BJ (cell line): ENCODE measurements around the gene NEAT1. TPM values are rescaled to one million over a fixed set of nuclear protein-coding genes. Genes with fewer than 3 reads are reported as not detected.

Source experiments
- CTCF ChIA-PET: fragments of 350-600 bp; formaldehyde crosslinking; extraction: SDS; loops from one replicate; lab custom pipeline; 2021; ENCODE audit warnings: antibody characterized with exemption, inconsistent platforms; lab: Yijun Ruan, JAX
- POLR2A ChIA-PET: fragments of 300-600 bp; sonication (Branson Sonifier 250); formaldehyde crosslinking; extraction: SDS; loops from one replicate; lab custom pipeline; 2021; ENCODE audit warnings: antibody characterized with exemption; lab: Charles Lee
- DNase-seq: peaks from one replicate; pipeline ENCODE4 v3.0.0-alpha.2; 2011; ENCODE audit warnings: low read depth
- H3K27me3 ChIP-seq: 2 replicates; pipeline ENCODE4 v1.6.0; 2011; ENCODE audit warnings: low read length; ENCODE audit not compliant: control insufficient read depth, insufficient read depth
- H3K36me3 ChIP-seq: 2 replicates; pipeline ENCODE4 v1.5.1; 2011; ENCODE audit warnings: low read length; ENCODE audit not compliant: control insufficient read depth, insufficient read depth
- H3K4me3 ChIP-seq: 2 replicates; pipeline ENCODE4 v1.5.1; 2011; ENCODE audit warnings: low read depth, mild to moderate bottlenecking, control low read depth, low read length
- polyA plus RNA-seq: library from polyadenylated mRNA; depleted of rRNA; stranded (reverse); fragments of >200 nt; gene quantifications from 2 replicates; pipeline ENCODE4 v1.2.3, GENCODE V29; 2011
- TF ChIP-seq, protein P1 (sequence below): IDR thresholded peaks from 2 replicates; pipeline ENCODE4 v1.5.1; 2011; ENCODE audit warnings: low read depth, mild to moderate bottlenecking, control low read depth, inconsistent platforms, low read length, moderate library complexity; ENCODE audit not compliant: insufficient read depth

Gene NEAT1
- polyA plus RNA-seq, 1 experiment, result 59.2 TPM

- ChIA-PET CTCF (interaction anchor here (1.0 to 7.3 kb wide), 3 partner anchors 13 to 72 kb away, joined by 3 to 62 read pairs (median 6); no protein-coding TSS in a partner anchor), POLR2A (interaction anchor here (0.6 to 3.7 kb wide), 7 partner anchors 9 to 69 kb away, joined by 4 to 38 read pairs (median 7); partner anchors contain the start of gene NEAT1)
- DNase-seq, result no peak
- H3K36me3 ChIP-seq, result no peaks in the 10 kb centered on the region
- no peaks in the 10 kb centered on the region for H3K27me3 ChIP-seq
- no peak overlapping the region for H3K4me3 ChIP-seq
- TF ChIP-seq, protein P1, sequence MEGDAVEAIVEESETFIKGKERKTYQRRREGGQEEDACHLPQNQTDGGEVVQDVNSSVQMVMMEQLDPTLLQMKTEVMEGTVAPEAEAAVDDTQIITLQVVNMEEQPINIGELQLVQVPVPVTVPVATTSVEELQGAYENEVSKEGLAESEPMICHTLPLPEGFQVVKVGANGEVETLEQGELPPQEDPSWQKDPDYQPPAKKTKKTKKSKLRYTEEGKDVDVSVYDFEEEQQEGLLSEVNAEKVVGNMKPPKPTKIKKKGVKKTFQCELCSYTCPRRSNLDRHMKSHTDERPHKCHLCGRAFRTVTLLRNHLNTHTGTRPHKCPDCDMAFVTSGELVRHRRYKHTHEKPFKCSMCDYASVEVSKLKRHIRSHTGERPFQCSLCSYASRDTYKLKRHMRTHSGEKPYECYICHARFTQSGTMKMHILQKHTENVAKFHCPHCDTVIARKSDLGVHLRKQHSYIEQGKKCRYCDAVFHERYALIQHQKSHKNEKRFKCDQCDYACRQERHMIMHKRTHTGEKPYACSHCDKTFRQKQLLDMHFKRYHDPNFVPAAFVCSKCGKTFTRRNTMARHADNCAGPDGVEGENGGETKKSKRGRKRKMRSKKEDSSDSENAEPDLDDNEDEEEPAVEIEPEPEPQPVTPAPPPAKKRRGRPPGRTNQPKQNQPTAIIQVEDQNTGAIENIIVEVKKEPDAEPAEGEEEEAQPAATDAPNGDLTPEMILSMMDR, result no peak
These were observed 68.5 kb downstream of the NEAT1 start for GRCh38 chr11:65491163-65491465.

DNA sequence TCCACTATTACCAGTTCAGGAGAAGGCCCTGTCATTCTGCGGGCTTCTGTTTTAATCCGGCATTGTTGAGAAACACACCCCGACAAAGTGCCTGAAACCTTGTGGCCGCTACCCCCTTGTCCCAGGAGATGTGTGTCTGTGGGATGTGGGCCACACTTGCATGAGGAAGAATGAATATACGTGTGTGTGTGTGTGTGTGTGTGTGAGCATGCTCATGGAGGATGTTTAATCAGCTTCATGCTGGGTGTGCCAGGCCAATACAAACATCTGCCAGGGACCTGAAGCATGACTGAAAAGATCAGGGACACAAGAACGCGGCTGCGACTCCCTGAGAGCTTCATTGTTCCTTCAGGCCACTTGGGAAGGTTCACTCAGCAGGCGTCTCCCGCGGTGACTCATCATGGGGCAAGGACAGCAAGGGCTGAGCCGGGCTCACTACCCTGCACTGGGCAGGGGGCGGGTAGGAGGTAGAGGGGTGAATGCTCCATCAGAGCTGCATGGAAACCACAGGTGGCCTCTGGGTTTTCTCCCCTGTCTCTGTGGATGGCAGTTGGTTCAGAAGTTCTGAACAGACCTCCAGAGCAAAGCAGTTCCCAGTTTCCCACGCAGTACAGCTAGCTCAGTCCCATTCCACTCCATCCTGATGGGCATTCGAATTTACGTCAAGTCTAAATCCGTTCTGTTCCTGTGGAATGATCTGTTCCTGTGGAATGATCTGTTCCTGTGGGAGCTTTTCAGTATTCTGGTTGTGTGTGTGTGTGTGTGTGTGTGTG, 69.2 kb downstream of the NEAT1 start:
- H3K4me3 ChIP-seq, result no peak overlapping the region
- ChIA-PET CTCF (interaction anchor here (1.0 to 7.3 kb wide), 8 partner anchors 14 to 81 kb away, joined by 3 to 62 read pairs (median 6); no protein-coding TSS in a partner anchor), POLR2A (interaction anchor here (0.5 to 3.7 kb wide), 10 partner anchors 9 to 69 kb away, joined by 4 to 38 read pairs (median 4); partner anchors contain the start of gene NEAT1)
- DNase-seq, result peak; percentile 89
- TF ChIP-seq, protein P1, result no peak
- no peaks in the 10 kb centered on the region for H3K36me3 ChIP-seq
- H3K27me3 ChIP-seq, result no peaks in the 10 kb centered on the region

- H3K36me3 ChIP-seq, result no peaks in the 10 kb centered on the region
- no peaks in the 10 kb centered on the region for H3K27me3 ChIP-seq
- no peak overlapping the region for H3K4me3 ChIP-seq
- no peak for DNase-seq
- CTCF ChIA-PET, result interaction anchor here (1.1 to 7.3 kb wide), 7 partner anchors 14 to 81 kb away, joined by 3 to 62 read pairs (median 6); no protein-coding TSS in a partner anchor
- POLR2A ChIA-PET, result interaction anchor here (0.5 to 3.7 kb wide), 6 partner anchors 10 to 70 kb away, joined by 4 to 38 read pairs (median 6); partner anchors contain the start of gene NEAT1
- TF ChIP-seq, protein P1, result no peak
These were observed 69.7 kb downstream of the NEAT1 start for GRCh38 chr11:65492387-65492636.

GRCh38 chr11:65492637-65493366, 70.2 kb downstream of the NEAT1 start:
- ChIA-PET POLR2A (interaction anchor here (1.8 to 3.7 kb wide), 3 partner anchors 10 to 70 kb away, joined by 7 to 38 read pairs (median 27); partner anchors contain the start of gene NEAT1), CTCF (interaction anchor here (0.8 to 7.3 kb wide), 9 partner anchors 11 to 122 kb away, joined by 3 to 62 read pairs (median 6); no protein-coding TSS in a partner anchor)
- Histone ChIP-seq H3K4me3 (no peak overlapping the region), H3K36me3 (no peaks in the 10 kb centered on the region), H3K27me3 (no peaks in the 10 kb centered on the region)
- TF ChIP-seq, protein P1, result no peak
- DNase-seq, result no peak
